Vagina (tissue), 2 donors: Measurements from ENCODE around the gene HEATR3.

Experiments used
- POLR2A ChIP-seq, 2 donors: fragments of 450-650 bp; IDR thresholded peaks; one replicate each; pipeline ENCODE4 v1.6.1; 2017; ENCODE audit warnings: antibody characterized with exemption in 2 of 2, mild to moderate bottlenecking in 2 of 2, moderate library complexity in 2 of 2
- POLR2AphosphoS5 ChIP-seq, 2 donors: sonication (generic); formaldehyde crosslinking; IDR thresholded peaks; one replicate each; pipeline ENCODE4 v1.9.0; 2017; ENCODE audit warnings: antibody characterized with exemption in 2 of 2, mild to moderate bottlenecking in 2 of 2, low read depth in 1 of 2; ENCODE audit not compliant: insufficient read depth in 1 of 2
- TF ChIP-seq, protein P1 (sequence below), 3 experiments: fragments of 450-650 bp in 2 of 3; fragments of 200-600 bp in 1 of 3; sonication (generic) in 1 of 3; IDR thresholded peaks; one replicate each; pipeline ENCODE4 v1.5.1; 2017 to 2019; ENCODE audit warnings: antibody characterized with exemption in 3 of 3, mild to moderate bottlenecking in 2 of 3, moderate library complexity in 2 of 3

DNA sequence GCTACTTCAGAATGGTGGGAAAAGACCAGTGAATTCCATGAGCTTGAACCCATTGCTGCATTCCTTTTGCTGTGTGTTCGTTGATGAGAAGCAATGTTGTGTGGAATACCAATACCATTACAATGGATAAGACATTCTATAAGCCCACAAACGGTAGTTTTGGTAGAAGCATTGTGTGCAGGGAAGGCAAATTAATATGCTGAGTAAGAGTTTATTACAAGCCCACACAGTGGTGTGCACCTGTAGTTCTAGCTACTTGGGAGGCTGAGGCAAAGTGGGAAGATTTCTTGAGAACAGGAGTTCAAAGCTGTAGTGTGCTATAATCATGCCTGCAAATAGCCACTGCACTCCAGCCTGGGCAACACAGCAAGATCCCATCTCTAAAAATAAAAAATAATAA is 67.4 kb downstream of the HEATR3 start:
- TF ChIP-seq, protein P1, sequence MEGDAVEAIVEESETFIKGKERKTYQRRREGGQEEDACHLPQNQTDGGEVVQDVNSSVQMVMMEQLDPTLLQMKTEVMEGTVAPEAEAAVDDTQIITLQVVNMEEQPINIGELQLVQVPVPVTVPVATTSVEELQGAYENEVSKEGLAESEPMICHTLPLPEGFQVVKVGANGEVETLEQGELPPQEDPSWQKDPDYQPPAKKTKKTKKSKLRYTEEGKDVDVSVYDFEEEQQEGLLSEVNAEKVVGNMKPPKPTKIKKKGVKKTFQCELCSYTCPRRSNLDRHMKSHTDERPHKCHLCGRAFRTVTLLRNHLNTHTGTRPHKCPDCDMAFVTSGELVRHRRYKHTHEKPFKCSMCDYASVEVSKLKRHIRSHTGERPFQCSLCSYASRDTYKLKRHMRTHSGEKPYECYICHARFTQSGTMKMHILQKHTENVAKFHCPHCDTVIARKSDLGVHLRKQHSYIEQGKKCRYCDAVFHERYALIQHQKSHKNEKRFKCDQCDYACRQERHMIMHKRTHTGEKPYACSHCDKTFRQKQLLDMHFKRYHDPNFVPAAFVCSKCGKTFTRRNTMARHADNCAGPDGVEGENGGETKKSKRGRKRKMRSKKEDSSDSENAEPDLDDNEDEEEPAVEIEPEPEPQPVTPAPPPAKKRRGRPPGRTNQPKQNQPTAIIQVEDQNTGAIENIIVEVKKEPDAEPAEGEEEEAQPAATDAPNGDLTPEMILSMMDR (IDR thresholded peaks at IDR 0.05) = no peak
- TF ChIP-seq POLR2AphosphoS5 (IDR thresholded peaks at IDR 0.05; ENCODE audit: insufficient read depth in 1 of 2, low read depth in 1 of 2) = no peak
- no peak for TF ChIP-seq POLR2A (IDR thresholded peaks at IDR 0.05)
